Measurements from ENCODE around the gene JAML. TPM values are rescaled to one million over a fixed set of nuclear protein-coding genes. Genes with fewer than 3 reads are reported as not detected.

Gene JAML
- total RNA-seq, 1 donor from 2014 or later, result not detected

- Mint-ChIP-seq H3K9me3 (ENCODE audit: low read depth) (no peaks in the 10 kb centered on the region), H3K4me1 (ENCODE audit: low read depth) (peaks cover 7% of the 10 kb centered on the region), H3K36me3 (ENCODE audit: low read depth) (no peaks in the 10 kb centered on the region), H3K27ac (ENCODE audit: unreplicated experiment) (no peak overlapping the region), H3K27me3 (ENCODE audit: low read depth) (peaks cover 70% of the 10 kb centered on the region), H3K4me3 (ENCODE audit: unreplicated experiment) (no peak overlapping the region)
- no peak for TF ChIP-seq CTCF (IDR thresholded peaks at IDR 0.05)
- no peak for DNase-seq (ENCODE audit: low spot score)
These were observed 15.8 kb downstream of the JAML start for GRCh38 chr11:118209033-118209432.

GRCh38 chr11:118207079-118207478, 17.7 kb downstream of the JAML start:
- H3K9me3 Mint-ChIP-seq (ENCODE audit: low read depth), result no peaks in the 10 kb centered on the region
- peaks cover 7% of the 10 kb centered on the region for H3K4me1 Mint-ChIP-seq (ENCODE audit: low read depth)
- no peak overlapping the region for H3K27ac Mint-ChIP-seq (ENCODE audit: unreplicated experiment)
- peaks cover 52% of the 10 kb centered on the region for H3K27me3 Mint-ChIP-seq (ENCODE audit: low read depth)
- TF ChIP-seq CTCF (IDR thresholded peaks at IDR 0.05), result no peak
- no peak for DNase-seq (ENCODE audit: low spot score)
- no peaks in the 10 kb centered on the region for H3K36me3 Mint-ChIP-seq (ENCODE audit: low read depth)
- no peak overlapping the region for H3K4me3 Mint-ChIP-seq (ENCODE audit: unreplicated experiment)

- Mint-ChIP-seq H3K9me3 (ENCODE audit: low read depth) (no peaks in the 10 kb centered on the region), H3K36me3 (ENCODE audit: low read depth) (no peaks in the 10 kb centered on the region), H3K27ac (ENCODE audit: unreplicated experiment) (no peak overlapping the region), H3K27me3 (ENCODE audit: low read depth) (peaks cover 47% of the 10 kb centered on the region), H3K4me1 (ENCODE audit: low read depth) (peaks cover 7% of the 10 kb centered on the region), H3K4me3 (ENCODE audit: unreplicated experiment) (no peak overlapping the region)
- no peak for DNase-seq (ENCODE audit: low spot score)
- TF ChIP-seq CTCF (IDR thresholded peaks at IDR 0.05), result no peak
These were observed 18.3 kb downstream of the JAML start for GRCh38 chr11:118206391-118207031.

- H3K4me1 Mint-ChIP-seq (ENCODE audit: low read depth), result peaks cover 2% of the 10 kb centered on the region
- H3K9me3 Mint-ChIP-seq (ENCODE audit: low read depth), result no peaks in the 10 kb centered on the region
- H3K36me3 Mint-ChIP-seq (ENCODE audit: low read depth), result no peaks in the 10 kb centered on the region
- DNase-seq (ENCODE audit: low spot score), result no peak
- H3K4me3 Mint-ChIP-seq (ENCODE audit: unreplicated experiment), result no peak overlapping the region
- H3K27ac Mint-ChIP-seq (ENCODE audit: unreplicated experiment), result no peak overlapping the region
- TF ChIP-seq CTCF (IDR thresholded peaks at IDR 0.05), result no peak
- H3K27me3 Mint-ChIP-seq (ENCODE audit: low read depth), result peaks cover 42% of the 10 kb centered on the region
These were observed 19.0 kb downstream of the JAML start for GRCh38 chr11:118205606-118206378.

- TF ChIP-seq CTCF (IDR thresholded peaks at IDR 0.05), result no peak
- Mint-ChIP-seq H3K4me1 (ENCODE audit: low read depth) (peaks cover 3% of the 10 kb centered on the region), H3K36me3 (ENCODE audit: low read depth) (no peaks in the 10 kb centered on the region), H3K4me3 (ENCODE audit: unreplicated experiment) (no peak overlapping the region), H3K27me3 (ENCODE audit: low read depth) (peaks cover 20% of the 10 kb centered on the region), H3K27ac (ENCODE audit: unreplicated experiment) (no peak overlapping the region), H3K9me3 (ENCODE audit: low read depth) (no peaks in the 10 kb centered on the region)
- DNase-seq (ENCODE audit: low spot score), result no peak
These were observed 22.0 kb downstream of the JAML start for GRCh38 chr11:118202599-118203422.
